ENCODE results near the gene GRHL3.

GRCh38 chr1:24337455-24337854, 18.3 kb downstream of the GRHL3 start:
- TF ChIP-seq, protein P1, sequence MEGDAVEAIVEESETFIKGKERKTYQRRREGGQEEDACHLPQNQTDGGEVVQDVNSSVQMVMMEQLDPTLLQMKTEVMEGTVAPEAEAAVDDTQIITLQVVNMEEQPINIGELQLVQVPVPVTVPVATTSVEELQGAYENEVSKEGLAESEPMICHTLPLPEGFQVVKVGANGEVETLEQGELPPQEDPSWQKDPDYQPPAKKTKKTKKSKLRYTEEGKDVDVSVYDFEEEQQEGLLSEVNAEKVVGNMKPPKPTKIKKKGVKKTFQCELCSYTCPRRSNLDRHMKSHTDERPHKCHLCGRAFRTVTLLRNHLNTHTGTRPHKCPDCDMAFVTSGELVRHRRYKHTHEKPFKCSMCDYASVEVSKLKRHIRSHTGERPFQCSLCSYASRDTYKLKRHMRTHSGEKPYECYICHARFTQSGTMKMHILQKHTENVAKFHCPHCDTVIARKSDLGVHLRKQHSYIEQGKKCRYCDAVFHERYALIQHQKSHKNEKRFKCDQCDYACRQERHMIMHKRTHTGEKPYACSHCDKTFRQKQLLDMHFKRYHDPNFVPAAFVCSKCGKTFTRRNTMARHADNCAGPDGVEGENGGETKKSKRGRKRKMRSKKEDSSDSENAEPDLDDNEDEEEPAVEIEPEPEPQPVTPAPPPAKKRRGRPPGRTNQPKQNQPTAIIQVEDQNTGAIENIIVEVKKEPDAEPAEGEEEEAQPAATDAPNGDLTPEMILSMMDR (conservative IDR thresholded peaks at IDR 0.05): no peak
- TF ChIP-seq EZH2 (IDR thresholded peaks at IDR 0.05; ENCODE audit: low read depth): no peak

Data from PC-9 (cell line).